Measurements from ENCODE around the gene MRFAP1.

- TF ChIP-seq, protein P1, sequence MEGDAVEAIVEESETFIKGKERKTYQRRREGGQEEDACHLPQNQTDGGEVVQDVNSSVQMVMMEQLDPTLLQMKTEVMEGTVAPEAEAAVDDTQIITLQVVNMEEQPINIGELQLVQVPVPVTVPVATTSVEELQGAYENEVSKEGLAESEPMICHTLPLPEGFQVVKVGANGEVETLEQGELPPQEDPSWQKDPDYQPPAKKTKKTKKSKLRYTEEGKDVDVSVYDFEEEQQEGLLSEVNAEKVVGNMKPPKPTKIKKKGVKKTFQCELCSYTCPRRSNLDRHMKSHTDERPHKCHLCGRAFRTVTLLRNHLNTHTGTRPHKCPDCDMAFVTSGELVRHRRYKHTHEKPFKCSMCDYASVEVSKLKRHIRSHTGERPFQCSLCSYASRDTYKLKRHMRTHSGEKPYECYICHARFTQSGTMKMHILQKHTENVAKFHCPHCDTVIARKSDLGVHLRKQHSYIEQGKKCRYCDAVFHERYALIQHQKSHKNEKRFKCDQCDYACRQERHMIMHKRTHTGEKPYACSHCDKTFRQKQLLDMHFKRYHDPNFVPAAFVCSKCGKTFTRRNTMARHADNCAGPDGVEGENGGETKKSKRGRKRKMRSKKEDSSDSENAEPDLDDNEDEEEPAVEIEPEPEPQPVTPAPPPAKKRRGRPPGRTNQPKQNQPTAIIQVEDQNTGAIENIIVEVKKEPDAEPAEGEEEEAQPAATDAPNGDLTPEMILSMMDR (IDR thresholded peaks at IDR 0.05) = no peak
- TF ChIP-seq POLR2A (IDR thresholded peaks at IDR 0.05) = no peak
These were observed 24.8 kb downstream of the MRFAP1 start for GRCh38 chr4:6665320-6665654.
